H9 (cell line): ENCODE data around the gene SLC1A5. TPM values are rescaled to one million over a fixed set of nuclear protein-coding genes. Genes with fewer than 3 reads are reported as not detected.
A peak's percentile ranks its signal among the peaks of the same experiment; 100 is the strongest.

Experiments
- DNase-seq: peaks from one replicate; pipeline ENCODE4 v3.0.0-alpha.2; 2017
- H2AFZ ChIP-seq: one replicate; pipeline ENCODE4 v1.6.1; 2013; ENCODE audit warnings: mild to moderate bottlenecking, low read length, control low read depth, moderate library complexity
- H2AK5ac ChIP-seq: 2 replicates; pipeline ENCODE4 v1.6.1; 2013; ENCODE audit warnings: low read length, control low read depth, mixed read lengths; ENCODE audit not compliant: insufficient read length
- H2BK120ac ChIP-seq: one replicate; pipeline ENCODE4 v1.6.1; 2013; ENCODE audit warnings: low read depth, mild to moderate bottlenecking, low read length, control low read depth, inconsistent platforms; ENCODE audit not compliant: poor library complexity, severe bottlenecking
- H2BK12ac ChIP-seq: 2 replicates; pipeline ENCODE4 v1.6.1; 2013; ENCODE audit warnings: low read length, control low read depth, mixed read lengths, low read depth; ENCODE audit not compliant: insufficient read length
- H2BK15ac ChIP-seq: 2 replicates; pipeline ENCODE4 v1.6.1; 2013; ENCODE audit warnings: low read depth, low read length, control low read depth
- H2BK20ac ChIP-seq: one replicate; pipeline ENCODE4 v1.6.1; 2013; ENCODE audit warnings: low read depth, mild to moderate bottlenecking, low read length, control low read depth, inconsistent platforms; ENCODE audit not compliant: poor library complexity, severe bottlenecking
- H2BK5ac ChIP-seq: 2 replicates; pipeline ENCODE4 v1.6.1; 2013; ENCODE audit warnings: low read length, control low read depth, mixed read lengths; ENCODE audit not compliant: insufficient read length
- H3K14ac ChIP-seq: 2 replicates; pipeline ENCODE4 v1.6.1; 2013; ENCODE audit warnings: low read length, control low read depth; ENCODE audit not compliant: insufficient read depth
- H3K18ac ChIP-seq: 2 replicates; pipeline ENCODE4 v1.6.1; 2013; ENCODE audit warnings: low read depth, mild to moderate bottlenecking, mixed read lengths, low read length, control low read depth; ENCODE audit not compliant: insufficient read length
- H3K23ac ChIP-seq: 2 replicates; pipeline ENCODE4 v1.6.1; 2013; ENCODE audit warnings: low read length, control low read depth, mixed read lengths, low read depth; ENCODE audit not compliant: insufficient read length
- H3K23me2 ChIP-seq: 2 replicates; pipeline ENCODE4 v1.6.1; 2013; ENCODE audit warnings: low read depth, mild to moderate bottlenecking, mixed read lengths, low read length, control low read depth; ENCODE audit not compliant: insufficient read length, poor library complexity, severe bottlenecking
- H3K27ac ChIP-seq: 2 replicates; pipeline ENCODE4 v1.5.1; 2013; ENCODE audit warnings: low read length, control low read depth, mixed read lengths, low read depth; ENCODE audit not compliant: insufficient read length
- H3K27me3 ChIP-seq: 2 replicates; pipeline ENCODE4 v1.6.1; 2013; ENCODE audit warnings: low read length, control low read depth, inconsistent platforms; ENCODE audit not compliant: insufficient read depth
- H3K4ac ChIP-seq: 2 replicates; pipeline ENCODE4 v1.6.1; 2013; ENCODE audit warnings: low read depth, mild to moderate bottlenecking, control low read depth, inconsistent platforms, low read length, moderate library complexity
- H3K4me1 ChIP-seq: 2 replicates; pipeline ENCODE4 v1.6.1; 2013; ENCODE audit warnings: low read length, control low read depth, inconsistent platforms; ENCODE audit not compliant: insufficient read depth
- H3K4me2 ChIP-seq: 2 replicates; pipeline ENCODE4 v1.6.1; 2013; ENCODE audit warnings: low read length, control low read depth, mixed read lengths; ENCODE audit not compliant: insufficient read length, insufficient read depth
- H3K56ac ChIP-seq: 2 replicates; pipeline ENCODE4 v1.6.1; 2013; ENCODE audit warnings: low read depth, mild to moderate bottlenecking, mixed read lengths, low read length, control low read depth; ENCODE audit not compliant: insufficient read length
- H3K79me1 ChIP-seq: 2 replicates; pipeline ENCODE4 v1.6.1; 2013; ENCODE audit warnings: low read depth, mild to moderate bottlenecking, moderate library complexity, low read length, control low read depth, inconsistent platforms; ENCODE audit not compliant: insufficient read depth, poor library complexity, severe bottlenecking
- H3K79me2 ChIP-seq: 2 replicates; pipeline ENCODE4 v1.6.1; 2013; ENCODE audit warnings: low read length, control low read depth, inconsistent platforms; ENCODE audit not compliant: insufficient read depth
- H3K9ac ChIP-seq: 2 replicates; pipeline ENCODE4 v1.6.1; 2013; ENCODE audit warnings: low read length, control low read depth, mixed read lengths; ENCODE audit not compliant: insufficient read length; ENCODE audit errors: extremely low read depth
- H3K9me3 ChIP-seq: one replicate; pipeline ENCODE4 v1.6.1; 2013; ENCODE audit warnings: low read depth, low read length, inconsistent platforms; ENCODE audit not compliant: control insufficient read depth
- H3T11ph ChIP-seq: one replicate; pipeline ENCODE4 v1.6.1; 2013; ENCODE audit warnings: mild to moderate bottlenecking, low read length, control low read depth, inconsistent platforms
- H4K20me1 ChIP-seq: one replicate; pipeline ENCODE4 v1.6.1; 2013; ENCODE audit not compliant: control insufficient read depth, insufficient read length, insufficient read depth
- H4K5ac ChIP-seq: 2 replicates; pipeline ENCODE4 v1.6.1; 2013; ENCODE audit warnings: low read depth, mild to moderate bottlenecking, mixed read lengths, low read length, control low read depth; ENCODE audit not compliant: insufficient read length
- H4K8ac ChIP-seq: replicated peaks from 2 replicates; pipeline ENCODE4 v1.6.1; 2013; ENCODE audit warnings: low read length, control low read depth, mixed read lengths, low read depth; ENCODE audit not compliant: insufficient read length
- H4K91ac ChIP-seq: 2 replicates; pipeline ENCODE4 v1.6.1; 2013; ENCODE audit warnings: low read depth, mild to moderate bottlenecking, moderate library complexity, mixed read lengths, low read length, control low read depth; ENCODE audit not compliant: insufficient read length
- H3K27ac Mint-ChIP-seq, 3 experiments: 2 replicates in 2 of 3; 3 replicates in 1 of 3; pipeline ENCODE4 v1.8.0; 2020 to 2021; ENCODE audit warnings: mixed read lengths in 3 of 3, mild to moderate bottlenecking in 1 of 3, moderate library complexity in 1 of 3
- H3K27me3 Mint-ChIP-seq: 2 replicates; pipeline ENCODE4 v1.8.0; 2021; ENCODE audit warnings: low read depth, mild to moderate bottlenecking, moderate library complexity, mixed read lengths
- H3K36me3 Mint-ChIP-seq, 3 experiments: 2 replicates in 2 of 3; 3 replicates in 1 of 3; pipeline ENCODE4 v1.8.0; 2020 to 2021; ENCODE audit warnings: low read depth in 3 of 3, mixed read lengths in 3 of 3; ENCODE audit not compliant: insufficient read depth in 1 of 3
- H3K4me1 Mint-ChIP-seq, 2 experiments: 2 replicates each; pipeline ENCODE4 v1.8.0; 2020; ENCODE audit warnings: mixed read lengths in 2 of 2
- H3K4me3 Mint-ChIP-seq, 2 experiments: 2 replicates in 1 of 2; 3 replicates in 1 of 2; pipeline ENCODE4 v1.8.0; 2020 to 2021; ENCODE audit warnings: mild to moderate bottlenecking in 2 of 2, mixed read lengths in 2 of 2, moderate library complexity in 1 of 2
- H3K9me3 Mint-ChIP-seq, 2 experiments: 2 replicates in 1 of 2; 3 replicates in 1 of 2; pipeline ENCODE4 v1.8.0; 2020; ENCODE audit warnings: mild to moderate bottlenecking in 2 of 2, mixed read lengths in 2 of 2, moderate library complexity in 1 of 2
- WGBS: extraction: QIAGEN DNeasy Blood & Tissue Kit; methylation state at CpG from one replicate; pipeline ENCODE4 v1.1.7; 2013; ENCODE audit warnings: missing lambda C conversion rate, low lambda C conversion rate, mixed read lengths; ENCODE audit not compliant: insufficient read length; ENCODE audit errors: extremely low coverage; 5-methylcytosine and 5-hydroxymethylcytosine counted together
- total RNA-seq: library from RNA; stranded (reverse); gene quantifications from 2 replicates; pipeline ENCODE4 v1.2.1, GENCODE V29; 2021
- TF ChIP-seq, protein P1 (sequence below): fragments of 200-600 bp; sonication (generic); conservative IDR thresholded peaks from 3 replicates; pipeline ENCODE4 v1.8.0; 2021; ENCODE audit warnings: antibody characterized with exemption, mild to moderate bottlenecking

SLC1A5 gene
- total RNA-seq, 1 experiment from 2014 or later: 258 TPM

DNA sequence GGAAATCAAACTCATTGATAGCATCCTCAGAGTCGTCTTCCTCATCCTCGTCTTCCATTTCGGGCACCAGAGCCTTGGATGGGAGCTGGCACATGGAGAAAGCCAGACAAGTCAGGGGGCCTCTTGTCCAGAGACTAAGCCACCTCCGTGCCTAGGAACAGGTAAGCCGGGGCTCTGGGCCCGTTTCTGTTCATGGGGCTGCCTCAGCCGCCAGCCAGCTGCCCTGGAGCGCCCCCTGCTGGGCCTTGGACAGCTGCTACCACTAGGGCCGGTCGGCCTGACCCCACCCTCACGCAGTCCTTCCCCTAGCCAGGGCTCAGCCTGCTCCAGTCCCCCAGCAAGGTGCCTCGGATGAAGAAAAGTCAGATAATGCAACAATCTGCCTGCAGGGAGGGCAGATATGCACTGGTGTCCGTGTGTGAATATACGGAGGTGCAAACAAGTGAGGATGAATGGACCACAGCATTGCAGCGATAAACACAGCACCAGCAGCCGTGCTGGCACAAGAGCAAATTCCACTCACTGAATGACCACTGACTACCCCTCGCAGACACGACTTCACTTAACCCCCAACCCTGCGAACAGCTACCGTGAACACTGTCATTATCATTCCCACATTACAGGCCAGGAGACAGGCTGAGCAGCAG is 59.6 kb downstream of the SLC1A5 start:
- Histone ChIP-seq H3K79me1 (no peaks in the 10 kb centered on the region), H4K20me1 (peaks cover 4% of the 10 kb centered on the region), H2BK20ac (no peak overlapping the region), H3K14ac (no peak overlapping the region), H2AFZ (no peak overlapping the region), H3K4ac (no peak overlapping the region), H3K79me2 (no peaks in the 10 kb centered on the region; the same call in 1 of the 2 replicates), H3K9me3 (no peaks in the 10 kb centered on the region), H2AK5ac (no peak overlapping the region), H3K18ac (no peak overlapping the region), H3K4me2 (no peak overlapping the region), H2BK15ac (no peak overlapping the region), H2BK120ac (no peak overlapping the region), H3K27ac (no peak overlapping the region), H4K91ac (no peak overlapping the region), H3K23ac (no peak overlapping the region), H3K9ac (no peak overlapping the region), H3K4me1 (no peaks in the 10 kb centered on the region), H3K27me3 (no peaks in the 10 kb centered on the region), H3K23me2 (no peaks in the 10 kb centered on the region), H4K5ac (no peak overlapping the region), H4K8ac (no peak overlapping the region), H3K56ac (no peak overlapping the region), H2BK12ac (no peak overlapping the region), H2BK5ac (no peak overlapping the region), H3T11ph (no peak overlapping the region)
- no CpG with 5 or more reads among the region's 20 CpGs for WGBS
- Mint-ChIP-seq H3K4me1 (peaks cover 16 to 27% of the 10 kb centered on the region in 2 experiments), H3K36me3 (peaks cover 52 to 92% (median 90%) of the 10 kb centered on the region in 3 experiments), H3K27me3 (no peaks in the 10 kb centered on the region; the same call in 1 of the 2 replicates), H3K27ac (peak overlapping the region in 2 of 3 experiments; percentile 50 to 85; a peak in 4 of 7 replicates), H3K4me3 (no peak overlapping the region), H3K9me3 (no peaks in the 10 kb centered on the region)
- TF ChIP-seq, protein P1, sequence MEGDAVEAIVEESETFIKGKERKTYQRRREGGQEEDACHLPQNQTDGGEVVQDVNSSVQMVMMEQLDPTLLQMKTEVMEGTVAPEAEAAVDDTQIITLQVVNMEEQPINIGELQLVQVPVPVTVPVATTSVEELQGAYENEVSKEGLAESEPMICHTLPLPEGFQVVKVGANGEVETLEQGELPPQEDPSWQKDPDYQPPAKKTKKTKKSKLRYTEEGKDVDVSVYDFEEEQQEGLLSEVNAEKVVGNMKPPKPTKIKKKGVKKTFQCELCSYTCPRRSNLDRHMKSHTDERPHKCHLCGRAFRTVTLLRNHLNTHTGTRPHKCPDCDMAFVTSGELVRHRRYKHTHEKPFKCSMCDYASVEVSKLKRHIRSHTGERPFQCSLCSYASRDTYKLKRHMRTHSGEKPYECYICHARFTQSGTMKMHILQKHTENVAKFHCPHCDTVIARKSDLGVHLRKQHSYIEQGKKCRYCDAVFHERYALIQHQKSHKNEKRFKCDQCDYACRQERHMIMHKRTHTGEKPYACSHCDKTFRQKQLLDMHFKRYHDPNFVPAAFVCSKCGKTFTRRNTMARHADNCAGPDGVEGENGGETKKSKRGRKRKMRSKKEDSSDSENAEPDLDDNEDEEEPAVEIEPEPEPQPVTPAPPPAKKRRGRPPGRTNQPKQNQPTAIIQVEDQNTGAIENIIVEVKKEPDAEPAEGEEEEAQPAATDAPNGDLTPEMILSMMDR: peak; percentile 88
- DNase-seq: peak; percentile 77
